A549 (cell line): ENCODE data around the gene C16orf78.

Experiments used
- CHD4 ChIP-seq: fragments of 200-600 bp; sonication (generic); IDR thresholded peaks from 2 replicates; pipeline ENCODE4 v1.6.1; 2016; ENCODE audit warnings: antibody characterized with exemption, mild to moderate bottlenecking, borderline replicate concordance
- CTCF ChIP-seq: fragments of >200 bp; sonication (Bioruptor Twin); formaldehyde crosslinking; IDR thresholded peaks from 3 replicates; pipeline ENCODE4 v1.5.1; 2016
- EP300 ChIP-seq, 2 experiments: fragments of >200 bp; sonication (Bioruptor Twin); formaldehyde crosslinking; IDR thresholded peaks; 2 replicates in 1 of 2; 3 replicates in 1 of 2; pipeline ENCODE4 v1.6.1; 2016 to 2017
- ESRRA ChIP-seq: fragments of 150-350 bp; IDR thresholded peaks from 2 replicates; pipeline ENCODE4 v1.6.1; 2014; ENCODE audit warnings: mild to moderate bottlenecking, low read length, borderline replicate concordance
- JUN ChIP-seq, 2 experiments: fragments of >200 bp; sonication (Bioruptor Twin); formaldehyde crosslinking; IDR thresholded peaks; 2 replicates in 1 of 2; 3 replicates in 1 of 2; pipeline ENCODE4 v1.6.1; 2016 to 2017
- PHF8 ChIP-seq: fragments of 200-600 bp; sonication (generic); IDR thresholded peaks from 2 replicates; pipeline ENCODE4 v1.6.1; 2016; ENCODE audit warnings: low read depth, mild to moderate bottlenecking, antibody characterized with exemption, moderate library complexity, borderline replicate concordance
- POLR2AphosphoS2 ChIP-seq: conservative IDR thresholded peaks from 2 replicates; pipeline ENCODE4 v1.6.1; 2012; ENCODE audit warnings: low read length, improper control_type of control experiment, inconsistent platforms
- RAD21 ChIP-seq, 2 experiments: fragments of >200 bp in 1 of 2; sonication (Bioruptor Twin) in 1 of 2; formaldehyde crosslinking in 1 of 2; IDR thresholded peaks in 1 of 2; conservative IDR thresholded peaks in 1 of 2; 2 replicates in 1 of 2; 3 replicates in 1 of 2; pipeline ENCODE4 v1.6.1; 2012 to 2018; ENCODE audit warnings: inconsistent platforms in 1 of 2
- REST ChIP-seq: fragments of 200-600 bp; sonication (generic); IDR thresholded peaks from 2 replicates; pipeline ENCODE4 v1.6.1; 2016; ENCODE audit warnings: antibody characterized with exemption, mild to moderate bottlenecking, moderate library complexity

GRCh38 chr16:49396206-49396720 lies 22.7 kb downstream of the C16orf78 start:
- TF ChIP-seq POLR2AphosphoS2 (no peak), CTCF (no peak), PHF8 (no peak), REST (no peak), EP300 (IDR thresholded peaks at IDR 0.05) (no peak), ESRRA (no peak), JUN (IDR thresholded peaks at IDR 0.05) (no peak), CHD4 (no peak), RAD21 (conservative IDR thresholded peaks at IDR 0.05 in 1 of 2, IDR thresholded peaks at IDR 0.05 in 1 of 2) (no peak)
